Measurements from ENCODE around the gene RNF213. TPM values are rescaled to one million over a fixed set of nuclear protein-coding genes. Genes with fewer than 3 reads are reported as not detected.

Gene RNF213
- total RNA-seq, 1 experiment from 2014 or later: 44.5 TPM

GRCh38 chr17:80218391-80218790 lies 42.3 kb upstream of the RNF213 start (continued):
- TF ChIP-seq CBX3 (IDR thresholded peaks at IDR 0.05; ENCODE audit: low read depth): no peak
- TF ChIP-seq POLR2AphosphoS5 (IDR thresholded peaks at IDR 0.05; ENCODE audit: low read depth, low read length): no peak
- no peak for TF ChIP-seq ZBTB33 (IDR thresholded peaks at IDR 0.05; ENCODE audit: extremely low read depth, insufficient replicate concordance, low read length)
- TF ChIP-seq FOSL1 (IDR thresholded peaks at IDR 0.05; ENCODE audit: low read depth): no peak

GRCh38 chr17:80219013-80219762 lies 41.5 kb upstream of the RNF213 start:
- Histone ChIP-seq H3K27ac (ENCODE audit: low read depth, low read length) (peak overlapping the region; percentile 75), H3K4me3 (replicated peaks in 1 of 2; ENCODE audit: low read depth in 1 of 2, low read length in 2 of 2) (peak overlapping the region; percentile 88 to 97), H3K9me3 (ENCODE audit: control insufficient read depth in 1 of 2, insufficient read depth in 1 of 2, low read depth in 1 of 2, low read length in 2 of 2) (no peaks in the 10 kb centered on the region), H3K4me1 (ENCODE audit: control insufficient read depth in 1 of 2, insufficient read depth in 2 of 2, low read length in 2 of 2) (peaks cover 8 to 15% of the 10 kb centered on the region in 2 experiments; a peak in 3 of 4 replicates), H3K9me2 (ENCODE audit: insufficient read depth) (no peaks in the 10 kb centered on the region), H2AFZ (ENCODE audit: low read depth, low read length, poor library complexity, severe bottlenecking) (no peak overlapping the region), H3K36me3 (ENCODE audit: control insufficient read depth in 1 of 2, insufficient read depth in 2 of 2, low read length in 2 of 2) (peaks cover 2 to 16% of the 10 kb centered on the region in 2 experiments; a peak in 2 of 4 replicates), H3K9ac (ENCODE audit: low read length) (peak overlapping the region; percentile 93), H3K79me2 (ENCODE audit: insufficient read depth, low read length) (peaks cover 17% of the 10 kb centered on the region), H4K20me1 (ENCODE audit: insufficient read depth) (no peaks in the 10 kb centered on the region), H3K27me3 (ENCODE audit: insufficient read depth, low read length) (no peaks in the 10 kb centered on the region), H3K4me2 (ENCODE audit: low read length) (peak overlapping the region; percentile 98)
- ATAC-seq (peak; percentile 37), DNase-seq (ENCODE audit: low read depth, low spot score) (peak; percentile 12)
- BruUV-seq (replicated peaks): TSS peak; percentile 46
- intact Hi-C loops (cut with micrococcal nuclease): no loop called here
- ChIA-PET RAD21 (ENCODE audit: low non-redundant PET in 1 of 2, low total read pairs in 2 of 2, uncharacterized antibody in 2 of 2, unreplicated experiment in 2 of 2) (interaction anchor here in 1 of 2 experiments (0.5 kb wide), 1 partner anchor 176 kb away, joined by 3 read pairs; no protein-coding TSS in a partner anchor), CTCF (no interaction called here), POLR2A (interaction anchor here (0.7 kb wide), 1 partner anchor 1996 kb away, joined by 3 read pairs; no protein-coding TSS in a partner anchor)
- TF ChIP-seq CBX3 (IDR thresholded peaks at IDR 0.05; ENCODE audit: low read depth): no peak
- no peak for TF ChIP-seq CEBPB (IDR thresholded peaks at IDR 0.05; ENCODE audit: low read depth)
- TF ChIP-seq ELF1 (IDR thresholded peaks at IDR 0.05; ENCODE audit: borderline replicate concordance, low read depth): no peak
- peak; percentile 65; the same call in 1 of the 2 replicates for TF ChIP-seq ZFX (IDR thresholded peaks at IDR 0.05)
- TF ChIP-seq SP1 (IDR thresholded peaks at IDR 0.05; ENCODE audit: low read depth): no peak
- TF ChIP-seq SRF (IDR thresholded peaks at IDR 0.05; ENCODE audit: low read depth): no peak
